ENCODE data around the gene ADCY5.

GRCh38 chr3:123430266-123430665 is 18.6 kb downstream of the ADCY5 start:
- no peak for TF ChIP-seq CTCF (IDR thresholded peaks at IDR 0.05; ENCODE audit: low read length)
- no peak for TF ChIP-seq EZH2 (IDR thresholded peaks at IDR 0.05; ENCODE audit: borderline replicate concordance, low read length)

Measured in OCI-LY1 (cell line).